ENCODE measurements around the gene AVP. TPM values are rescaled to one million over a fixed set of nuclear protein-coding genes. Genes with fewer than 3 reads are reported as not detected.

Gene AVP
- total RNA-seq, 1 donor from 2014 or later = not detected

GRCh38 chr20:3101251-3101650, 16.7 kb upstream of the AVP start:
- Histone ChIP-seq H3K36me3 (no peaks in the 10 kb centered on the region), H3K27me3 (no peaks in the 10 kb centered on the region), H3K9me3 (no peaks in the 10 kb centered on the region), H3K4me1 (no peaks in the 10 kb centered on the region), H3K27ac (no peak overlapping the region), H3K4me3 (no peak overlapping the region)
- TF ChIP-seq, protein P1, sequence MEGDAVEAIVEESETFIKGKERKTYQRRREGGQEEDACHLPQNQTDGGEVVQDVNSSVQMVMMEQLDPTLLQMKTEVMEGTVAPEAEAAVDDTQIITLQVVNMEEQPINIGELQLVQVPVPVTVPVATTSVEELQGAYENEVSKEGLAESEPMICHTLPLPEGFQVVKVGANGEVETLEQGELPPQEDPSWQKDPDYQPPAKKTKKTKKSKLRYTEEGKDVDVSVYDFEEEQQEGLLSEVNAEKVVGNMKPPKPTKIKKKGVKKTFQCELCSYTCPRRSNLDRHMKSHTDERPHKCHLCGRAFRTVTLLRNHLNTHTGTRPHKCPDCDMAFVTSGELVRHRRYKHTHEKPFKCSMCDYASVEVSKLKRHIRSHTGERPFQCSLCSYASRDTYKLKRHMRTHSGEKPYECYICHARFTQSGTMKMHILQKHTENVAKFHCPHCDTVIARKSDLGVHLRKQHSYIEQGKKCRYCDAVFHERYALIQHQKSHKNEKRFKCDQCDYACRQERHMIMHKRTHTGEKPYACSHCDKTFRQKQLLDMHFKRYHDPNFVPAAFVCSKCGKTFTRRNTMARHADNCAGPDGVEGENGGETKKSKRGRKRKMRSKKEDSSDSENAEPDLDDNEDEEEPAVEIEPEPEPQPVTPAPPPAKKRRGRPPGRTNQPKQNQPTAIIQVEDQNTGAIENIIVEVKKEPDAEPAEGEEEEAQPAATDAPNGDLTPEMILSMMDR (IDR thresholded peaks at IDR 0.05) = no peak
- TF ChIP-seq POLR2A (IDR thresholded peaks at IDR 0.05) (no peak), POLR2AphosphoS5 (IDR thresholded peaks at IDR 0.05; ENCODE audit: insufficient read depth in 1 of 2, low read depth in 1 of 2) (no peak)
- intact Hi-C loops (cut with DNase I) = no loop called here
- DNase-seq (ENCODE audit: extremely low spot score in 2 of 2) = no peak

- no peaks in the 10 kb centered on the region for H3K36me3 ChIP-seq
- no peak overlapping the region for H3K27ac ChIP-seq
- intact Hi-C loops (cut with DNase I) = no loop called here
- H3K9me3 ChIP-seq = no peaks in the 10 kb centered on the region
- no peaks in the 10 kb centered on the region for H3K4me1 ChIP-seq
- no peak overlapping the region for H3K4me3 ChIP-seq
- TF ChIP-seq, protein P1 (IDR thresholded peaks at IDR 0.05) = no peak
- TF ChIP-seq POLR2A (IDR thresholded peaks at IDR 0.05) (no peak), POLR2AphosphoS5 (IDR thresholded peaks at IDR 0.05; ENCODE audit: insufficient read depth in 1 of 2, low read depth in 1 of 2) (no peak)
- no peaks in the 10 kb centered on the region for H3K27me3 ChIP-seq
- no peak for DNase-seq (ENCODE audit: extremely low spot score in 2 of 2)
Measured at GRCh38 chr20:3100480-3100879, 16.0 kb upstream of the AVP start.

DNA sequence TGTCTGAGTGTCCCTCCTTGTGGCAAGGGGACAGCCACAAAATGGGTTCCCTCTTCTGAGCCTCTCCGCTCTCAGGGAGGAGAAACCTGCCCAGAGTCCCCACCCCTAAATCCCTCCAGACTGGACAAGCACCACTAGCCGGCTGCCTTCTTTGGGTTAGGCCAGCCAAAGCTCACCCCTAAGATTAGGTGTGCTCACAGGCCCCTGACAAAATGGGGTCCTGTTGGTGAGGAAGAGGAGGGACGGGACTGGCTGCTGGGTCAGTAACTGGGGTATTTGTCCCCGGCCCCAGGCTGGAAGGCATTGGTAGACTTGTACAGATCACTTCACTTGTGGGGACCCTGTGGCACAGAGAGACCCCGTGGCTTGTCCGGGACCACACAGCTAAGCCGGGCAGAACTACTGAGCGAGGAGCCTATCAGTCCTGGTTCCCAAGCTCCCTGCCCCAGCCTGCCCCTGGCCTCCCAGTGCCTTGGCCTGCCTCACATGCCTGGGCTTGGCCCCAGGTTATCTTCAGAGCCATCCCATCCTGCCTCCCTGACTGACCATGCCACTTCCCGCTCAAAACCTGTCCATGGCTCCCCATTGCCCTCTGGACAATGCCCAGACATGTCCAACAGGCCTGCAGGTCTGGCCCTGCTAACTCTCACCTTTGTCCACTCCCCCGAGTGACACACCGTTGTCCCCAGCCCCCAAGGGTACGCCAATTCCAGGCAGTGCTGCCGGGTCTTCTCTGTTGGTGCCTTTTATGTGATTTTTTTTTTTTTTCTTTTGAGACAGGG, 10.5 kb upstream of the AVP start:
- H3K27ac ChIP-seq = no peak overlapping the region
- no peak overlapping the region for H3K4me3 ChIP-seq
- no peaks in the 10 kb centered on the region for H3K36me3 ChIP-seq
- no peaks in the 10 kb centered on the region for H3K9me3 ChIP-seq
- no peak for DNase-seq (ENCODE audit: extremely low spot score in 2 of 2)
- H3K27me3 ChIP-seq = peaks cover 6% of the 10 kb centered on the region
- no peak for TF ChIP-seq POLR2A (IDR thresholded peaks at IDR 0.05)
- TF ChIP-seq POLR2AphosphoS5 (IDR thresholded peaks at IDR 0.05; ENCODE audit: insufficient read depth in 1 of 2, low read depth in 1 of 2) = no peak
- TF ChIP-seq, protein P1 (IDR thresholded peaks at IDR 0.05) = no peak
- H3K4me1 ChIP-seq = peaks cover 5% of the 10 kb centered on the region
- intact Hi-C loops (cut with DNase I) = no loop called here

DNA sequence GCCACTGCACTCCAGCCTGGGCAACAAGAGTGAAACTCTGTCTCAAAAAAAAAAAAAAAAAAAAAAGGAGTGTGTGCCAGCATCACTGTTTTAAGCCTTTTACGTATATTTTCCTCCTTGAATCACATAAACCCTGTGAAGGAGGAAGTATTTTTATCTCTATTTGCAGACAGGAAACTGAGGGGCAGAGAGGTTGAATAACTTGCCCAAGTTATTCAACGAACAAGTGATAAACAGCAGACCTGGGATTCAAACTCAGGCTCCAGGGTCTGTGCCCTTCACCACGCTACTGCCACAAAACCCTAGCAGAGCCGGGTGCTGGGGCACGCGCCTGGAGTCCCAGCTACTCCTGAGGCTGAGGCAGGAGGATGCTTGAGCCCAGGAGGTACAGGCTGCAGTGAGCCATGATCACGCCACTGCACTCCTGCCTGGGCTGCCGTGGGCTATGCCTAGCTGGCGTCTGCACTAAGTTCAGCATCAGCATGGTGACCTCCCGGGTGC, 9.4 kb upstream of the AVP start:
- peaks cover 6% of the 10 kb centered on the region for H3K27me3 ChIP-seq
- TF ChIP-seq POLR2A (IDR thresholded peaks at IDR 0.05) = no peak
- TF ChIP-seq, protein P1 (IDR thresholded peaks at IDR 0.05) = no peak
- no peak for TF ChIP-seq POLR2AphosphoS5 (IDR thresholded peaks at IDR 0.05; ENCODE audit: insufficient read depth in 1 of 2, low read depth in 1 of 2)

More for the DNA sequence above, 9.4 kb upstream of the AVP start:
- intact Hi-C loops (cut with DNase I) = no loop called here
- Histone ChIP-seq H3K9me3 (no peaks in the 10 kb centered on the region), H3K4me3 (no peak overlapping the region), H3K4me1 (peaks cover 5% of the 10 kb centered on the region), H3K27ac (no peak overlapping the region), H3K36me3 (no peaks in the 10 kb centered on the region)
- DNase-seq (ENCODE audit: extremely low spot score in 2 of 2) = no peak

Data from vagina (tissue), 2 donors.